Neural cell (in vitro differentiated cells): ENCODE measurements around the gene NCKAP5L. TPM values are rescaled to one million over a fixed set of nuclear protein-coding genes. Genes with fewer than 3 reads are reported as not detected.

Experiments
- H2AFZ ChIP-seq: fragments of 200-600, 300-800 bp; sonication (generic), shearing (Covaris generic); 2 replicates; pipeline ENCODE4 v1.6.0; 2014; ENCODE audit warnings: low read depth, mild to moderate bottlenecking, antibody characterized with exemption, low read length, moderate library complexity
- H3F3A ChIP-seq: fragments of 200-600 bp; shearing (Covaris generic); 2 replicates; pipeline ENCODE4 v1.6.1; 2016; ENCODE audit warnings: mild to moderate bottlenecking, moderate library complexity, mixed read lengths, antibody characterized with exemption, low read length; ENCODE audit not compliant: insufficient read depth, poor library complexity, severe bottlenecking
- H3K27ac ChIP-seq: fragments of 200-600, 300-800 bp; sonication (generic), shearing (Covaris generic); 2 replicates; pipeline ENCODE4 v1.5.1; 2014; ENCODE audit warnings: mild to moderate bottlenecking, low read length, moderate library complexity
- H3K27me3 ChIP-seq: fragments of 300-800, 200-600 bp; sonication (generic), shearing (Covaris generic); 2 replicates; pipeline ENCODE4 v1.6.0; 2014; ENCODE audit warnings: mild to moderate bottlenecking, low read depth, low read length, moderate library complexity; ENCODE audit not compliant: insufficient read depth
- H3K36me3 ChIP-seq: fragments of 300-800, 200-600 bp; sonication (generic), shearing (Covaris generic); 2 replicates; pipeline ENCODE4 v1.5.1; 2014; ENCODE audit warnings: mild to moderate bottlenecking, antibody characterized with exemption, low read length, moderate library complexity; ENCODE audit not compliant: insufficient read depth
- H3K4me2 ChIP-seq: fragments of 300-800, 200-600 bp; sonication (generic), shearing (Covaris generic); 2 replicates; pipeline ENCODE4 v1.6.0; 2014; ENCODE audit warnings: mild to moderate bottlenecking, low read length
- H3K4me3 ChIP-seq: fragments of 300-800, 200-600 bp; sonication (generic), shearing (Covaris generic); 2 replicates; pipeline ENCODE4 v1.5.1; 2014; ENCODE audit warnings: mild to moderate bottlenecking, low read length, moderate library complexity
- H3K79me2 ChIP-seq: fragments of 200-600 bp; shearing (Covaris generic); replicated peaks from 2 replicates; pipeline ENCODE4 v1.6.0; 2014; ENCODE audit warnings: mild to moderate bottlenecking, low read length, moderate library complexity; ENCODE audit not compliant: insufficient read depth
- H3K9ac ChIP-seq: fragments of 300-800, 200-600 bp; sonication (generic), shearing (Covaris generic); 2 replicates; pipeline ENCODE4 v1.6.1; 2016; ENCODE audit warnings: mild to moderate bottlenecking, low read length, mixed read lengths
- H3K9me2 ChIP-seq: fragments of 200-600 bp; shearing (Covaris generic); 2 replicates; pipeline ENCODE4 v1.6.1; 2016; ENCODE audit warnings: mild to moderate bottlenecking, low read length, mixed read lengths; ENCODE audit not compliant: insufficient read depth
- H3K9me3 ChIP-seq: fragments of 200-600, 300-800 bp; sonication (generic), shearing (Covaris generic); 2 replicates; pipeline ENCODE4 v1.6.1; 2016; ENCODE audit warnings: mild to moderate bottlenecking, mixed run types, low read length, moderate library complexity, mixed read lengths
- H4K20me1 ChIP-seq: fragments of 200-600 bp; shearing (Covaris generic); 2 replicates; pipeline ENCODE4 v1.6.1; 2016; ENCODE audit warnings: mild to moderate bottlenecking, mixed run types; ENCODE audit not compliant: insufficient read depth
- CTCF ChIP-seq: fragments of 450-650 bp; IDR thresholded peaks from 2 replicates; pipeline ENCODE4 v1.5.1; 2014; ENCODE audit warnings: antibody characterized with exemption, mild to moderate bottlenecking, moderate library complexity; ENCODE audit not compliant: poor library complexity, severe bottlenecking
- EP300 ChIP-seq: fragments of 450-650 bp; conservative IDR thresholded peaks from 2 replicates; pipeline ENCODE4 v1.6.1; 2014; ENCODE audit warnings: antibody characterized with exemption, mild to moderate bottlenecking, moderate library complexity; ENCODE audit not compliant: poor library complexity, severe bottlenecking
- RAD21 ChIP-seq: fragments of 450-650 bp; conservative IDR thresholded peaks from 2 replicates; pipeline ENCODE4 v1.6.1; 2014; ENCODE audit warnings: antibody characterized with exemption, mild to moderate bottlenecking, moderate library complexity
- REST ChIP-seq: IDR thresholded peaks from 2 replicates; pipeline ENCODE4 v1.6.1; 2012; ENCODE audit warnings: borderline replicate concordance
- SMC3 ChIP-seq: fragments of 450-650 bp; conservative IDR thresholded peaks from 2 replicates; pipeline ENCODE4 v1.6.1; 2014; ENCODE audit warnings: antibody characterized with exemption, mild to moderate bottlenecking, moderate library complexity; ENCODE audit not compliant: poor library complexity
- TAF1 ChIP-seq: IDR thresholded peaks from 2 replicates; pipeline ENCODE4 v1.6.1; 2012; ENCODE audit warnings: low read depth
- polyA plus RNA-seq: library from polyadenylated mRNA; depleted of rRNA; stranded (reverse); fragments of >200 nt; gene quantifications from 2 replicates; pipeline ENCODE4 v1.2.3, GENCODE V29; 2014

Gene NCKAP5L
- polyA plus RNA-seq, 1 donor from 2014 or later = 6.2 TPM

- Histone ChIP-seq H2AFZ (no peak overlapping the region), H3K27me3 (no peaks in the 10 kb centered on the region), H3K36me3 (no peaks in the 10 kb centered on the region), H3K9me2 (no peaks in the 10 kb centered on the region), H3K4me2 (no peak overlapping the region), H4K20me1 (no peaks in the 10 kb centered on the region), H3K9ac (no peak overlapping the region), H3K27ac (no peak overlapping the region), H3K79me2 (no peaks in the 10 kb centered on the region), H3K9me3 (no peaks in the 10 kb centered on the region), H3F3A (no peaks in the 10 kb centered on the region), H3K4me3 (no peak overlapping the region)
- no peak for TF ChIP-seq REST
- no peak for TF ChIP-seq SMC3
- no peak for TF ChIP-seq TAF1
These were observed 32.5 kb downstream of the NCKAP5L start for GRCh38 chr12:49795654-49796105.

GRCh38 chr12:49794811-49795653, 33.2 kb downstream of the NCKAP5L start:
- TF ChIP-seq REST = no peak
- Histone ChIP-seq H3K4me3 (no peak overlapping the region), H3K36me3 (no peaks in the 10 kb centered on the region), H3K4me2 (no peak overlapping the region), H3K9ac (no peak overlapping the region), H3K27me3 (no peaks in the 10 kb centered on the region), H3K9me2 (no peaks in the 10 kb centered on the region), H3K79me2 (no peaks in the 10 kb centered on the region), H3K27ac (no peak overlapping the region), H2AFZ (no peak overlapping the region), H4K20me1 (no peaks in the 10 kb centered on the region), H3F3A (no peaks in the 10 kb centered on the region), H3K9me3 (no peaks in the 10 kb centered on the region)

- Histone ChIP-seq H3K27ac (no peak overlapping the region), H3K36me3 (no peaks in the 10 kb centered on the region), H3K9ac (no peak overlapping the region), H3K79me2 (no peaks in the 10 kb centered on the region), H3K9me2 (no peaks in the 10 kb centered on the region), H3K27me3 (no peaks in the 10 kb centered on the region), H4K20me1 (no peaks in the 10 kb centered on the region), H3F3A (no peaks in the 10 kb centered on the region), H2AFZ (no peak overlapping the region), H3K4me2 (no peak overlapping the region), H3K4me3 (no peak overlapping the region), H3K9me3 (no peaks in the 10 kb centered on the region)
- TF ChIP-seq CTCF (no peak), EP300 (no peak), RAD21 (no peak)
These were observed 34.2 kb downstream of the NCKAP5L start for GRCh38 chr12:49794021-49794420.
